Karpas-422 (cell line): ENCODE measurements around the gene ACOX3. TPM values are rescaled to one million over a fixed set of nuclear protein-coding genes. Genes with fewer than 3 reads are reported as not detected.

Source experiments
- DNase-seq: peaks from one replicate; pipeline ENCODE4 v3.0.0-alpha.2; 2015
- H2AFZ ChIP-seq: fragments of 200-600 bp; sonication (generic); 2 replicates; pipeline ENCODE4 v1.6.1; 2014; ENCODE audit warnings: antibody characterized with exemption, low read length, mixed read lengths
- H3K27ac ChIP-seq: fragments of 200-600 bp; sonication (generic); 2 replicates; pipeline ENCODE4 v1.5.1; 2014; ENCODE audit warnings: mild to moderate bottlenecking, low read length, moderate library complexity
- H3K27me3 ChIP-seq: fragments of 200-600 bp; sonication (generic); 2 replicates; pipeline ENCODE4 v1.6.1; 2014; ENCODE audit warnings: low read length, mixed read lengths
- H3K36me3 ChIP-seq: fragments of 200-600 bp; sonication (generic); 2 replicates; pipeline ENCODE4 v1.6.1; 2014; ENCODE audit warnings: low read length, mixed read lengths; ENCODE audit not compliant: insufficient read depth
- H3K4me1 ChIP-seq: fragments of 200-600 bp; sonication (generic); 2 replicates; pipeline ENCODE4 v1.6.1; 2014; ENCODE audit warnings: mild to moderate bottlenecking, low read length, mixed read lengths
- H3K4me2 ChIP-seq: fragments of 200-600 bp; sonication (generic); 2 replicates; pipeline ENCODE4 v1.6.1; 2014; ENCODE audit warnings: low read length, low read depth, mild to moderate bottlenecking; ENCODE audit not compliant: poor library complexity, severe bottlenecking
- H3K4me3 ChIP-seq: fragments of 200-600 bp; sonication (generic); 2 replicates; pipeline ENCODE4 v1.5.1; 2014; ENCODE audit warnings: mild to moderate bottlenecking, antibody characterized with exemption, low read length, mixed read lengths
- H3K79me2 ChIP-seq: fragments of 200-600 bp; sonication (generic); 2 replicates; pipeline ENCODE4 v1.6.1; 2014; ENCODE audit warnings: mild to moderate bottlenecking, low read length, mixed read lengths
- H3K9ac ChIP-seq: fragments of 200-600 bp; sonication (generic); 2 replicates; pipeline ENCODE4 v1.6.0; 2014; ENCODE audit warnings: low read length
- H3K9me2 ChIP-seq: fragments of 200-600 bp; sonication (generic), shearing (Covaris generic); replicated peaks from 2 replicates; pipeline ENCODE4 v1.6.0; 2014; ENCODE audit warnings: mild to moderate bottlenecking, low read length, moderate library complexity; ENCODE audit not compliant: insufficient read depth
- H3K9me3 ChIP-seq: fragments of 300-700, 200-600 bp; sonication (generic); 2 replicates; pipeline ENCODE4 v1.6.1; 2014; ENCODE audit warnings: low read length, mixed read lengths
- H4K20me1 ChIP-seq: fragments of 200-600 bp; sonication (generic); 2 replicates; pipeline ENCODE4 v1.6.1; 2014; ENCODE audit warnings: mild to moderate bottlenecking, antibody characterized with exemption, low read length, low read depth; ENCODE audit not compliant: insufficient read depth
- total RNA-seq: library from RNA; depleted of rRNA; stranded (reverse); fragments of >200 nt; shearing (Covaris generic); gene quantifications from 2 replicates; pipeline ENCODE4 v1.2.3, GENCODE V29; 2014; ENCODE audit warnings: low replicate concordance

Gene ACOX3
- total RNA-seq, 1 experiment from 2014 or later, result 17.6 TPM

DNA sequence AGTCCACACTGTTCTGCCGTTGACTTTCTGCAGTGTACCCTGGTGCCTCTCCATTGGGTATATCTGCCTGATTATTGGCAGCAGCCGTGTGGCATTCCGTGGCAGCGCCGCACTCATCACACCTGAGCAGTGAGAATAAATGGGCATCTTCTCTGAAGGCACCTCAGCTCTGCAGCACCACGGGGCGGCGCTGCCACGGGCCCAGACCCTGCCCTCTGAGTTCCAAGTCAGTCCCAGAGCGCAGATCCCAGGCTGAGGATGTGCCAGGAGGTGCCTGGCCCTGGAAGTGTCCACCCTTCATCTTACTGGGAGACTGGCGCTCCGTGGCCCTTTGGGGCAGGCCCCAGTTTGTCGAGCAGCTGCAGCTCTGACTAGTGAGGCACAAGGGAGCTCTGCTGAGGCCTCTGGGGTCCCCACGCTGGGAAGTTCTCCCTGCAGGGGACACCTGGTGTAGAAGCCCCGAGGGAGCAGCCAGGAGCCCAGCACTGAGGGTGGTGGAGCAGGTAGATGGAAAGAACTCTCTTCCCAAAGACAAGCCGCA lies 36.6 kb upstream of the ACOX3 start:
- H4K20me1 ChIP-seq, result no peaks in the 10 kb centered on the region
- DNase-seq, result no peak

DNA sequence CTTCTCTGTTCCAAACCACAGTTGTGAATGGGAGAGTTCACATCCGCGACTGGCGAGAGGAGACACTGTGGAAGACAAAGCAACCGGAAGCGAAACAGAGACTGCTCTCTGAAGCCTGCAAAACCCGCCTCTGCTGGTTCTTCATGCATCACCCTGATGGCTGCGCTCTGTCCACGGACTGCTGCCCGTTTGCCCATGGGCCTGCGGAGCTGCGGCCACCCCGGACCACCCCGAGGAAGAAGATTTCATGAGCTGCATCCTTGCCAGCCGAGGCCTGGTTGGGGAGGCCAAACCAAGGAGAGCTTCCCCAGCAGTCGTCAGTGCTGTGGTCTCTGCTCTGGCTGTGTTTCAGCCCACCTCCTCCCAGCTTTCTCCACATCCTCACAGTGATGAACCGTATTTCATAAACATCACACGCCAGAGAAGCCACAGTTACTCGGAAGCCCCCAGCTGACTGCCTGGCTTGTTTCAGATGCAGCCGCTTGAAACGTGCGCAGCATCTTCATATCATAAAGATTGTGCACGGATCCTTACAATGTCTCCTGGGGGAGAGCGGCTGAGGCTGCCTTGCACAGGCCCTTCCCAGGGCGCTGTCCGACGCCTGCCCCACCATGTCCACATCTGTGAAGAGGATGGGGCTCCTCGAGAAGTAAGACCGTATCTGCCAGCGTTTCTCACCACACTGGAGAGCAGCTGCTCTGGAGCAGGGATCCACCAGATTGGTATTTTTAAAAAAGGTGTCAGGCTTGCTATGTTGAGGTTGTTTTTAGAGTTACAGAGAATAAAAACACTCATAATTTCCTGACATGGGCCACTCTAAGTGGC lies 35.4 kb upstream of the ACOX3 start:
- H3K9me2 ChIP-seq, result no peaks in the 10 kb centered on the region
- H4K20me1 ChIP-seq, result no peaks in the 10 kb centered on the region
- no peak overlapping the region for H3K27ac ChIP-seq
- no peaks in the 10 kb centered on the region for H3K36me3 ChIP-seq
- H3K4me2 ChIP-seq, result no peak overlapping the region
- H3K9me3 ChIP-seq, result no peaks in the 10 kb centered on the region
- H3K79me2 ChIP-seq, result no peaks in the 10 kb centered on the region
- H3K4me1 ChIP-seq, result no peaks in the 10 kb centered on the region
- no peak overlapping the region for H3K4me3 ChIP-seq
- no peak for DNase-seq
- no peak overlapping the region for H2AFZ ChIP-seq
- no peak overlapping the region for H3K9ac ChIP-seq
- H3K27me3 ChIP-seq, result no peaks in the 10 kb centered on the region

More for the DNA sequence above, 36.6 kb upstream of the ACOX3 start:
- H3K27ac ChIP-seq, result no peak overlapping the region
- no peaks in the 10 kb centered on the region for H3K79me2 ChIP-seq
- H3K9me2 ChIP-seq, result no peaks in the 10 kb centered on the region
- no peaks in the 10 kb centered on the region for H3K4me1 ChIP-seq
- H2AFZ ChIP-seq, result no peak overlapping the region
- no peaks in the 10 kb centered on the region for H3K27me3 ChIP-seq
- no peaks in the 10 kb centered on the region for H3K9me3 ChIP-seq
- H3K36me3 ChIP-seq, result no peaks in the 10 kb centered on the region
- H3K4me2 ChIP-seq, result no peak overlapping the region
- no peak overlapping the region for H3K4me3 ChIP-seq
- no peak overlapping the region for H3K9ac ChIP-seq

DNA sequence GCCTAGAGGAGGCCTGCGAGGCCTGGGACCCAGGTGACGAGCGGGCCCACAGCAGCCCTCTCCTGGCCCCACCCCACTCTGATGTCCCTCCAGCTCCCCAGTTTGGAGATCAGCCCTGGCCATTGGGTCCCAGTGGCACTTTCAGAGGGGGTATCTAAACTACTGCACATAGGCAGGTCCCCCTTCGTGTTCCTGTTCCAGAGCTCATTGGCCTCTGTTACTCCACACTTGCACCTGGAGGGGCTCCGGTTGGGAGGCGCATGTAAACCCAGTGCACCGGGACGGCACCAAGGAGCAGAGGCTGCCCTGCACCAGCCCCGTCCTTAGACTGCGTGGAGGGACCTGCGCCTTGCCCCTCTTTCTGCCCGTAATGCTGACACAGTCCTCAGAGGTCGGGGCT lies 34.3 kb upstream of the ACOX3 start:
- H3K9me3 ChIP-seq, result no peaks in the 10 kb centered on the region
- H3K79me2 ChIP-seq, result no peaks in the 10 kb centered on the region
- no peak overlapping the region for H3K4me3 ChIP-seq
- H2AFZ ChIP-seq, result no peak overlapping the region
- H3K9ac ChIP-seq, result no peak overlapping the region
- no peaks in the 10 kb centered on the region for H3K36me3 ChIP-seq
- H4K20me1 ChIP-seq, result no peaks in the 10 kb centered on the region
- no peaks in the 10 kb centered on the region for H3K27me3 ChIP-seq
- no peak overlapping the region for H3K27ac ChIP-seq
- H3K9me2 ChIP-seq, result no peaks in the 10 kb centered on the region
- DNase-seq, result no peak
- no peaks in the 10 kb centered on the region for H3K4me1 ChIP-seq
- H3K4me2 ChIP-seq, result no peak overlapping the region

DNA sequence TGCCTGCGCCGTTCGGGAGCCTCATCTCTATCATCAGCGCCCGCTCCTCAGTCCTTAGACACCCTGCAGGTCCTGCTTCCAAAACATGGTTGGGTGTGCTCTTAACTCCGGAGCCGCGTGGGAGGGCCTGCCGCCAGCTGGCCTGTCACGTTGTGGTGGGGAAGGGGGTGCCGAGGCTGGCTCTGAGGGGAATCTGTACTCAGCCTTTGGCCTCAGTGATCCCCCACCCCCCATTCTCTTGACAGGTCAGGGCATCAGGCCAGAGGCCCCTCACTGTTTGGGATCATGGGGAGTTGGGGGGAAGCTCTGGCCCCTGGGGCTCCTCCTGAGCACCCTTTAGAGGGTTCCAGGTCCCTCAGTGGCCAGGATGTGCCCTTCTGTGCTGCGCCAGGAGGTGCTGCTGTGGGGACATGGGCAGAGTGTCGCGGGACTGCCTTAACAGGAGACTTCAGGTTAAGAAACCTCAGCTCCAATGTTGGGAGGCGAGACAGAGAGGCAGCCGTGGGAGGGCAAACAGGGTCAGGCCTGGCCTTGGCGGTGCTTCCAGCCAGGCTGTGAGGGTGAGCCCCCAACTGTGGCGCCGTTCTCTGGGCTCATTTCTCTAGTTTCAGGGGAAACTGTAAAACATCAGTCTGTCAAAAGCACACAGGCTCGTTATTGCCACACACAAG lies 33.5 kb upstream of the ACOX3 start:
- Histone ChIP-seq H3K4me2 (no peak overlapping the region), H4K20me1 (no peaks in the 10 kb centered on the region), H3K4me3 (no peak overlapping the region), H3K9ac (no peak overlapping the region), H3K9me3 (no peaks in the 10 kb centered on the region), H3K27ac (no peak overlapping the region), H3K4me1 (no peaks in the 10 kb centered on the region), H3K79me2 (no peaks in the 10 kb centered on the region), H3K9me2 (no peaks in the 10 kb centered on the region), H2AFZ (no peak overlapping the region), H3K36me3 (no peaks in the 10 kb centered on the region; the same call in 1 of the 2 replicates), H3K27me3 (no peaks in the 10 kb centered on the region)
- DNase-seq, result no peak

DNA sequence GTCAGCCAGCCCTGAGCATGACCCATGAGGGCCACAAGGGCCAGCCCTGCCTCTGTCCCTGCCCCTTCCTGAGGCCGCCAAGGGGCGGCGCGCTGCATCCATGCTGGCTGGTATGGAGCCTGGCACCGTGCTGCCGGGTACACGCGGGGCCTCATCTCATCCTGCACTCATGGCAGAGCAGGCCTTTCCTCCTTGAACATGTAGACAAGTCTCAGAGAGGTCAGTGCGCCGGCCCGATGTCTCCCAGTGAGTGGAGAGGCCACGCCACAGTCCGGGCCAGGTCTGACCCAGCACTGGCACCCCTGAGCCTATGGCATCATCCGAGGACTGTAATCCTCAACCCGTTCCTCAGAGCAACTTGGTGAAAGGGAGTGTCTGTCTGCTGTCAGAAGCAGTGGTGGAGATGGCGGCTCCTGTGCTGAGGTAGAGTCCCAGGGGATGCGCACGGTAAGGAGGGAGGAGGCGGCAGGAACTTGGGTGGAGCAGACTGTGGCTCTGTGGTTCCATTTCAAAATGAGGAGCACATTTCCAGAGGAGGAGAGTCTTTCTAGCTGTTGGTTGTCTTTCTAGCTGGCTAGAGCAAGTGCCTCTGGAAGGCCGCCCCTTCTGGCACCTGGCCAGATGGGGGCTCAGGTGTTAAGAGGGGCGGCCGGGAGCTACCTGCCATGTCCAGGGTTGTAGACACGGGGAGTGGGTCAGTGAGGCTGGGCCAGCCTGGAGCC lies 32.8 kb upstream of the ACOX3 start:
- Histone ChIP-seq H3K4me3 (no peak overlapping the region), H3K79me2 (no peaks in the 10 kb centered on the region), H3K27me3 (no peaks in the 10 kb centered on the region), H3K9me3 (no peaks in the 10 kb centered on the region), H3K9ac (no peak overlapping the region), H3K4me2 (no peak overlapping the region), H3K36me3 (no peaks in the 10 kb centered on the region; the same call in 1 of the 2 replicates), H3K27ac (no peak overlapping the region), H2AFZ (no peak overlapping the region), H3K4me1 (no peaks in the 10 kb centered on the region), H3K9me2 (no peaks in the 10 kb centered on the region), H4K20me1 (no peaks in the 10 kb centered on the region)
- no peak for DNase-seq

DNA sequence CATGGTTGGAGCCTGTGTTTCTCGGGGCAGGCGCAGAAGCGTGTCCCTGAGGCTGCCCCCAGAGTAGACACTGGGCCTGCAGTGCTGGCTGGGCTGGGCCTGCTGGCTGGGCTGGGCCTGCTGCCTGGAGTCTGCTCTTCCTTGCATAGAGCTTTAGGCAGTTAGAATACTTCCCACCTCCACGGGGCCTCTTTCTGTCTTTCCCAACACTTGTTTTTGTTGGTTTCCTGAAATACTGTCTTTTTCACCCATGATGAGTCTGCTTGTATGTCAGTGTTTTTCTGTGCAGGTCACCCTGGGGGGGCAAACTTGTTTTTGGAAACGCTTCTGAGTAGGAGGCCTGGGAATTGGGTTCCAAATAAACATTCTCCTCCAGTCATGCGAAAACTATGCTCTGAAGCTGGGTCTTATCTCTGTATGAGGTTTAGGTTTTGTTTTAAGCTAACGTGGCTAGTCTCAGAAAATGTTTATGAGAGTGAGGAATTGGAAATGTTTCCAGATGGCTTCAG lies 32.2 kb upstream of the ACOX3 start:
- H3K9me2 ChIP-seq, result no peaks in the 10 kb centered on the region
- H3K4me3 ChIP-seq, result no peak overlapping the region
- H3K4me1 ChIP-seq, result no peaks in the 10 kb centered on the region
- H3K9me3 ChIP-seq, result no peaks in the 10 kb centered on the region
- no peaks in the 10 kb centered on the region for H3K27me3 ChIP-seq
- H3K4me2 ChIP-seq, result no peak overlapping the region
- H3K9ac ChIP-seq, result no peak overlapping the region
- H3K79me2 ChIP-seq, result no peaks in the 10 kb centered on the region
- H4K20me1 ChIP-seq, result no peaks in the 10 kb centered on the region
- H3K36me3 ChIP-seq, result peaks cover 2% of the 10 kb centered on the region; the same call in 1 of the 2 replicates
- no peak overlapping the region for H2AFZ ChIP-seq
- no peak for DNase-seq
- no peak overlapping the region for H3K27ac ChIP-seq

DNA sequence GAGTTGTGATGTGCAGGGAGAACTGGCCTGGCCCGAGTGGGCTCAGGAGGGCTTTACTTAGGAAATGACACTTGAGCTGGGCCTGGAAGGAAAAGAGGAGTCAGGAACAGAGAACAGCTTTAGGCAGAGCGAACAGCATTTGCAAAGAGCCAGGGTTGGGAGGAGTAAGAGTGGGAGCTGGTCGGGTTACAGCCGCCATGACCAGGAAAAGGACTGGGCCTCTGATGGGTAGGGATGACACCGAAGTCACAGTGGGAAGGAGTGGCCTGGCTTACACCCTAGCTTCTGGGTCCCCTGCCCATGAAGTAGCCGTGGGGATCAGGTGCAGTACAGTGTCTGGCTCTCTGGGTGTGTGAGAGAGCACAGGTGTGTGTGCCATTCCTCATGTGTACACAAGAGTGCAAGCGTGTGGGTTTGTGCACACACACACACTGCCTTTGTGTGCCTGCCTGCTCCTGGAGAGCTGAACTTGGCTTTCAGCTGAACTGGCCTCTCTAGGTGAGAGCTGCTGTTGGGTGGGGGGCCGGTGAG lies 31.7 kb upstream of the ACOX3 start:
- no peak for DNase-seq
- H3K4me1 ChIP-seq, result no peaks in the 10 kb centered on the region
- no peaks in the 10 kb centered on the region for H3K9me2 ChIP-seq
- no peaks in the 10 kb centered on the region for H4K20me1 ChIP-seq
- no peaks in the 10 kb centered on the region for H3K79me2 ChIP-seq
- H3K27ac ChIP-seq, result no peak overlapping the region
- no peaks in the 10 kb centered on the region for H3K27me3 ChIP-seq
- no peak overlapping the region for H3K4me2 ChIP-seq
- no peak overlapping the region for H3K9ac ChIP-seq
- H3K36me3 ChIP-seq, result peaks cover 2% of the 10 kb centered on the region; the same call in 1 of the 2 replicates
- H2AFZ ChIP-seq, result no peak overlapping the region
- no peaks in the 10 kb centered on the region for H3K9me3 ChIP-seq
- H3K4me3 ChIP-seq, result no peak overlapping the region
